GM12865 (cell line): ENCODE results near the gene IRF7.
A peak's percentile ranks its signal among the peaks of the same experiment; 100 is the strongest.

Experiments used
- DNase-seq: peaks from one replicate; pipeline ENCODE4 v3.0.0; 2010; ENCODE audit warnings: low read depth
- H3K4me3 ChIP-seq: 2 replicates; pipeline ENCODE4 v1.5.1; 2011; ENCODE audit warnings: mild to moderate bottlenecking, low read depth, low read length, control low read depth
- TF ChIP-seq, protein P1 (sequence below): IDR thresholded peaks from 2 replicates; pipeline ENCODE4 v1.5.1; 2011; ENCODE audit warnings: low read length, control low read depth, low read depth, inconsistent platforms; ENCODE audit not compliant: insufficient read depth; ENCODE audit errors: missing control alignments

IRF7 gene

DNA sequence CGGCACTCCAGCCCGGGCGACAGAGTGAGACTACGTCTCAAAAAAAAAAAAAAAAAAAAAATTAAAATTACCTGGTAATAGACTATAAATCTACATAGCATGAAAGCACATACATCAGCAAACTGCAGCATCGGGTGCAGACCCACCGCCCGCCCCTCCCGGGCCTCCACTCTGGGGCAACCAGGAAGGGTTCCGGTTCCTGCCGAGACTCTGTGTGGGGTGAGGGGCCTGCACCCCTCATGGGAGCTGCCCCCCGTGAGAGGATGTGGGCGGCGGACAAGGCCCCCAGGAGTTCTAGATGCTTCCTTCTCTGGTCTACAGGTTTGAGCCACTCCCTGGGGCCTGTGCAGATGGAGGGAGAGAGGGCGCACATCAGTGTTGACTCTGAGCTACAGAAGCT, 30.5 kb upstream of the IRF7 start:
- TF ChIP-seq, protein P1, sequence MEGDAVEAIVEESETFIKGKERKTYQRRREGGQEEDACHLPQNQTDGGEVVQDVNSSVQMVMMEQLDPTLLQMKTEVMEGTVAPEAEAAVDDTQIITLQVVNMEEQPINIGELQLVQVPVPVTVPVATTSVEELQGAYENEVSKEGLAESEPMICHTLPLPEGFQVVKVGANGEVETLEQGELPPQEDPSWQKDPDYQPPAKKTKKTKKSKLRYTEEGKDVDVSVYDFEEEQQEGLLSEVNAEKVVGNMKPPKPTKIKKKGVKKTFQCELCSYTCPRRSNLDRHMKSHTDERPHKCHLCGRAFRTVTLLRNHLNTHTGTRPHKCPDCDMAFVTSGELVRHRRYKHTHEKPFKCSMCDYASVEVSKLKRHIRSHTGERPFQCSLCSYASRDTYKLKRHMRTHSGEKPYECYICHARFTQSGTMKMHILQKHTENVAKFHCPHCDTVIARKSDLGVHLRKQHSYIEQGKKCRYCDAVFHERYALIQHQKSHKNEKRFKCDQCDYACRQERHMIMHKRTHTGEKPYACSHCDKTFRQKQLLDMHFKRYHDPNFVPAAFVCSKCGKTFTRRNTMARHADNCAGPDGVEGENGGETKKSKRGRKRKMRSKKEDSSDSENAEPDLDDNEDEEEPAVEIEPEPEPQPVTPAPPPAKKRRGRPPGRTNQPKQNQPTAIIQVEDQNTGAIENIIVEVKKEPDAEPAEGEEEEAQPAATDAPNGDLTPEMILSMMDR = no peak
- DNase-seq = no peak
- no peak overlapping the region for H3K4me3 ChIP-seq

DNA sequence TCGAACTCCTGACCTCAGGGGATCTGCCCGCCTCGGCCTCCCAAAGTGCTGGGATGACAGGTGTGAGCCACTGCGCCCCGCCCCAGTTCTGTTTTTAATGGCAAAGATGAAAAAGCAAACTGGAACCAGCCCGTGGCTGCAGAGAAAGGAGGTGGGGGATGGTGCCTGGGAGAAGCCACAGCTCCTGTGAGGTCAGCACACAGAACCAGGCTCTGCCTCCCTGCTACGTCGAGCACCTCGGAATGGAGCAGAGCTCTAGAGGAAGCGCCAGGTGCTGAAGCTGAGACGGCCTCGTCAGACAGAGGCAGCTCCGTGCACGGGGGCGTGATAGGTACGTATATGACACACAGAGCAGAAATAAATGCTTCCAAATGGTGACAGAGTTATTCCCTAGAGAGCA, 29.8 kb upstream of the IRF7 start:
- peak; percentile 56 for DNase-seq
- no peak overlapping the region for H3K4me3 ChIP-seq
- TF ChIP-seq, protein P1 = no peak

DNA sequence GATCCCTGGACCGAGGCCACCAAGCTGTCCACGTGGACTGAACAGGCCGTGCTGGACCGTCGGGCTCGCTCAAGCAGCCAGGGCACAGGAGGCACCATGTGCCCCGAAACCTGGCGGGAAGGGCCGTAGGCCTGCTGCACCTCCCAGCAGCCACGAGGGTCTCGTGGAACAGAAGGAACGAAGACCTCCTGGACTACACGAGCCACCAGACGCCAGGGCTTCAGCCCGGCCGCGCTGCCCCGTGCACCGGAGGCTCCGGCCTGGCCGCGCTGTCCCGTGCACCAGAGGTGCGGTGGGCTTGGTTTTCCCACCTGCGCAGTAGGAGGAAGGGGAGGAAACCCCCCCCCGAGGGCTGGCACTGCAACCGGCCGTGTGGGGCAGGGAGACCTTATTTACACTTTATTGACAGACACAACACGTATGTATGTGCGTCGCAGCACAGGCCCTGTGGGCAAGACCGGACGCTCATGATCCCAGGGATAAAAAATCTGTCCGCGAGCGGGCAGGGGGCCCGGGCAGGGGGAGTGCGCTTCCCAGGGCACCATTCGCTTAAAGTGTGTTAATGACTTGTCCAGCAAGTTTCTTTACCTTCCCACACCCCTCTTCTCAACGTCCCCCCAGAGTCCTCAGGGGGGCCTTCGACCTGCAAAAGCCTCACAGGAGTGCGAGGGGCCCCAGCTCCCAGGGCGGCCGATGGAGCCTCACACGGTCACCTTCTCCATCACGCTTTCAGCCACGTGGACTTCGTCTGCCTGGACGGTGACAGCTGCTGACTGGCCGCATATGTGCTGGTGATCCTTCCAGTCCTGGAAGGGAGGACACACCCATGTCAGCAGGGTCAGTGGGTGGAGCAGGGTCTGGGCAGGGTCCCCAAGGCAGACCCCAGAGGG, 28.3 kb upstream of the IRF7 start:
- TF ChIP-seq, protein P1 = no peak
- DNase-seq = no peak
- H3K4me3 ChIP-seq = no peak overlapping the region

DNA sequence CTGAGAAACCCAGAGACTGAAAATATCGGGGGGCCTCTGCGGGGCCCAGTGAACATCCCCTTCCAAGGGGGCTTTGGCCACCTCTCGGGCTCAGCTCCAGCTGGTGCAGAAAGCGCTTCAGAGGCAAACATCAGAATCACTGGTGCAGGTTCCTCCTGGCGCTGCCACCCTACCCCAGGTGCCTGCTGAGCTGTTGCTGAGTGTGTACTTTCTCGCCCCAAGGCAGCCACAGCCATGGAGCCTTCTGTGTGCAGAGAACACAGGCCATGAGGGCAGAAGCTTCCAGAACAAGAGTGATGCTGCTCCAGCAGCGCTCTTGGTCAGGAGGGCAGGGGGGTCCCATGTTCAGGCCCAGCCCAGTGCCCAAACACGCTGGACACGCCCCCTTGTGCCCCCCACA, 27.6 kb upstream of the IRF7 start:
- no peak overlapping the region for H3K4me3 ChIP-seq
- no peak for DNase-seq
- TF ChIP-seq, protein P1 = no peak

DNA sequence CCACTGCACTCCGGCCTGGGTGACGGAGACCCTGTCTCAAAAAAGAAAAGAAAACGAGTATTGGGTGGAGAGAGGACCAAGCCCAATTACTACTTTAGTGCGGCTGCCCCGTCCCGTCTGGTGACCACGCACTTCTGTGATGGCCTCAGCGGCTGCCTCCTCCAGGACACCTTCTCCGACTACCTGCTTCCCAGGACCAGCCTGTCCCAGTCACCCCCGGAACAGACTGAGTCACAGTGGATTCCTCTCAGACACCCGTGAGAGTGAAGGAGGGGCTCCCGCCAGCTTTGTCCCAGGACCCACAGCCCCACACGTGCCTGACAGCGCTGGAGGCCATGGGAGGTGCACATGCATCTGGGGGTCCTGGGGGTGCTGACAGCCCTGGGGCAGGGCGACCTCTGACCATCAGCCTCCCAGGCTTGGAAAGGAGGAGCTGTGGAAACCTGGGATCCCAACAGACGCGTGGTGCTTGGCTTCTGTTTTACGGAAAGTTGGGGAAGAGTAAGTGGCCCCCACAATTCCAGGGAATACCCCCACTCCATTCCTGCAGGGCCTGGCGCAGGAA, 26.1 kb upstream of the IRF7 start:
- no peak overlapping the region for H3K4me3 ChIP-seq
- TF ChIP-seq, protein P1 = no peak
- DNase-seq = no peak

DNA sequence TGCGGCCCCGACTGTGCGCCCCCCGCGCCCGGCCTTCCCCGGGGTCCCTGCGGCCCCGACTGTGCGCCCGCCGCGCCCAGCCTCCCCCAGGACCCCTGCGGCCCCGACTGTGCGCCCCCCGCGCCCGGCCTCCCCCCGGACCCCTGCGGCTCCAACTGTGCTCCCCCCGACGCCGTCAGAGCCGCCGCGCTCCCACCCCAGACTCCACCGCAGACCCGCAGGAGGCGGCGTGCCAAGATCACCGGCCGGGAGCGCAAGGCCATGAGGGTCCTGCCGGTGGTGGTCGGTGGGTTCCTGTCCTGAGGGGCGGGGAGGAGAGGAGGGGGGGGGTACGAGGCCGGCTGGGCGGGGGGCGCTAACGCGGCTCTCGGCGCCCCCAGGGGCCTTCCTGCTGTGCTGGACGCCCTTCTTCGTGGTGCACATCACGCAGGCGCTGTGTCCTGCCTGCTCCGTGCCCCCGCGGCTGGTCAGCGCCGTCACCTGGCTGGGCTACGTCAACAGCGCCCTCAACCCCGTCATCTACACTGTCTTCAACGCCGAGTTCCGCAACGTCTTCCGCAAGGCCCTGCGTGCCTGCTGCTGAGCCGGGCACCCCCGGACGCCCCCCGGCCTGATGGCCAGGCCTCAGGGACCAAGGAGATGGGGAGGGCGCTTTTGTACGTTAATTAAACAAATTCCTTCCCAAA, 24.4 kb upstream of the IRF7 start:
- no peak for DNase-seq
- no peak overlapping the region for H3K4me3 ChIP-seq
- TF ChIP-seq, protein P1 = no peak
